ENCODE data around the gene SNAI3. TPM values are rescaled to one million over a fixed set of nuclear protein-coding genes. Genes with fewer than 3 reads are reported as not detected.

Gene SNAI3
- polyA plus RNA-seq, 5 donors = 0.84 to 2.4 (median 1.4) TPM

- no peak for DNase-seq
These were observed 19.5 kb upstream of the SNAI3 start for GRCh38 chr16:88705801-88706228.

GRCh38 chr16:88705076-88705684 lies 18.9 kb upstream of the SNAI3 start:
- no peak for DNase-seq

GRCh38 chr16:88703486-88704309 lies 17.4 kb upstream of the SNAI3 start:
- no peak for DNase-seq

GRCh38 chr16:88702371-88703210 lies 16.3 kb upstream of the SNAI3 start:
- no peak for DNase-seq

GRCh38 chr16:88701581-88702370 lies 15.5 kb upstream of the SNAI3 start:
- DNase-seq = no peak

GRCh38 chr16:88700636-88701482 lies 14.6 kb upstream of the SNAI3 start:
- peak; percentile 40 to 52 for DNase-seq

GRCh38 chr16:88700322-88700635 lies 14.0 kb upstream of the SNAI3 start:
- no peak for DNase-seq

GRCh38 chr16:88699180-88699579 lies 12.9 kb upstream of the SNAI3 start:
- DNase-seq = no peak

GRCh38 chr16:88698646-88699045 lies 12.3 kb upstream of the SNAI3 start:
- no peak for DNase-seq

GRCh38 chr16:88697831-88698615 lies 11.7 kb upstream of the SNAI3 start:
- no peak for DNase-seq

GRCh38 chr16:88697116-88697830 lies 11.0 kb upstream of the SNAI3 start:
- no peak for DNase-seq

GRCh38 chr16:88696441-88696840 lies 10.1 kb upstream of the SNAI3 start:
- DNase-seq = no peak

GRCh38 chr16:88695753-88696152 lies 9.4 kb upstream of the SNAI3 start:
- no peak for DNase-seq

GRCh38 chr16:88695218-88695617 lies 8.9 kb upstream of the SNAI3 start:
- DNase-seq = no peak

- DNase-seq = no peak
These were observed 8.1 kb upstream of the SNAI3 start for GRCh38 chr16:88694221-88695087.

GRCh38 chr16:88693420-88694177 lies 7.3 kb upstream of the SNAI3 start:
- no peak for DNase-seq

GRCh38 chr16:88692861-88693260 lies 6.6 kb upstream of the SNAI3 start:
- DNase-seq = no peak
